ENCODE measurements around the gene CISH.

CISH gene

DNA sequence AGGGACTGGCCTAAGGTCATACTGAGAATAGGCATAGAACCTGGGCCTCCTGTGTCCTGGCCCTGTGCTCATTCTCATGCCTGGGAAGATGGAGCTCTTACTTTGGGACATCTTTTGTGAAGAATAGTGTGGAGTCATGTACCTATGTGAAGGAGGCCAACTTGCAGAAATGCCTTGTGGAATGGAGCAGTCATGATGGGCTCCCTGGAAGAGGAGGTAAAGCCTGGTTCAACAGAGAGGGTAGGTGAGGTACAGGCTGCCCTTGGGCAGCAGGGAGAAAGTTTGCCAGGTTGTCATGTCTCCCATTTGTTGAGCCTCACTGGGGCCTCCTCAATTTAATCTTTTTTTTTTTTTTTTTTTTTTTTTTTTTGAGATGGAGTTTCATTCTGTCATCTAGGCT, 23.5 kb upstream of the CISH start:
- no peak for DNase-seq

DNA sequence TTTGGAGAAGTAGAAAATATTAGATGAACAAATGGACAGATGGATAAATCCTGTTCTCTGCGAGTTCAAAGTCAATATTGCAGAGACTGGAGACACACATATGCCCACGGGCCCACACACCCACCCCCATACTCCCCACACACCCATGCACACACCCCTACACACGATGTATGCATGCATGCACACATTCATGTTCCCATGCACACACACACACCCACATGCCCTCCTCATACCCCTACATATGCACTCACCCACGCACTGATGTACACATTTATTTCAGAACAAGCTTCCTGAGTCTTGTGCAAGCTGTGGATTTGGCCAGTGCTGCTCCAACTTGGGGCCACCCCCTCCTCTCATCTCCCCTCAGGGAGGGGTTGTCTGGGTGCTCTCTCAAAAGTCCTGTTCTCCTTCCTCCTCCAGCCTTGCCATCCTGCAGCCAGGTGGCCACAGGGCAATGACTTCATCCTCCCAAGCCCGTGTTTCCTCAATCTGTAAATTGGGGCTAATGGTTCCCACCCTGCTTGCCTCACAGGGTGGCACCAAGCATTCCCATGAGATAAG, 21.7 kb upstream of the CISH start:
- no peak for DNase-seq

DNA sequence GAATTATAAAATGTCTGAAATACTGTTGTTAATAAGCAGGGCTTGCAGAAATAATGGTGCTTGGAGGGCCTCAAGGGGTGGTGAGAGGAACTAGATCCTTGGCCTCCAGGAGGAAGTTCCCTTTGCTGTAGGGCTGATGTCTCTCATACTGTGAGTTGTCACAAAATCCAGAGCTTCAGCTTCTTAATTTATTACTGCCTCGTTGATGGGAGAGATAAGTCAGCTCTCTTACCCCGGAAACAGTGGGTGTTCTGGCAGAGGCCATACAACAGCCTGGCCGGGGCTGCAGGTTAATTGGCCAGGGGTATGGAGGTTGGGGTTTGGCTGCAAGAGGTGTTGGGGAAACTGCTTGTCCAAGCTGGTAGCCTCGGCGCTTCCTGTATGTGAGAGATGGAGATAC, 20.9 kb upstream of the CISH start:
- DNase-seq, result no peak

DNA sequence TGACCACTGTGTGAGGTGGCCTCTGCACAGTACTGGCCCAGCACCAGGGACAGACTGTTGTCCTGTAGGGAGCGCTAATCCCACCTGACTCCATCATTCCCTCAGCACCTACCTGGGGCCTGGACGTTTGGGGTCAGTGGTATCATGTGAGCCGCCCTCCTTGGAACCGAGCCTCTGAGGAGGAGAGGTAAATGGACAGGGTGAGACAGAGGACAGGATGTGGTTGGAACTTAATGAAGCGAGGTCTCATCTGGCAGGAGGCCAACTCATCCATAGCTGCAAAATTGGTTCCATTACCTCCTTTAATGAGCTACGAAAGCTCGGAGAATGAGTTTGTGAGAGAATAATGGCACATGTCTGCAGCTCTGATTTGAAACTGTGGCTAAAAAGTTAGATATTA, 19.3 kb upstream of the CISH start:
- DNase-seq, result no peak

DNA sequence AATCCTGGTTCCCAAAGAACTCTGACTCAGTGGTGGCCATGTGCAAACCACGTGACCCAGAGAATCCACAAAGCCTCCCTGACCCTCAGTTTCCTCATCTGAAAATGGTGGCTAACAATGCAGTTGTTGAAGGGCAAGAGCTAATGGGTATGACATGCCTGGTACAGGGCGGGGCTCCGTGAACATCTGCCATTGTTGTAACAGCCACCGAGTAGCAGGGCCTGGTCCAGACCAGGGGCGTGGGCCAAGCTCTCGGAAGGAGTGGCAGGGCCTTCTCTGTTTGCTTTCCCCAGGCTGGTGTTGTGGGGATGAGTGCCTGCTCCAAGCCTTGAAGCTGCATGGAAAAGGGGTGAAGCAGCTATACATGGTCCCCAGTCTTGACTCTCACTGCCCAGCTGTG, 18.8 kb upstream of the CISH start:
- no peak for DNase-seq

DNA sequence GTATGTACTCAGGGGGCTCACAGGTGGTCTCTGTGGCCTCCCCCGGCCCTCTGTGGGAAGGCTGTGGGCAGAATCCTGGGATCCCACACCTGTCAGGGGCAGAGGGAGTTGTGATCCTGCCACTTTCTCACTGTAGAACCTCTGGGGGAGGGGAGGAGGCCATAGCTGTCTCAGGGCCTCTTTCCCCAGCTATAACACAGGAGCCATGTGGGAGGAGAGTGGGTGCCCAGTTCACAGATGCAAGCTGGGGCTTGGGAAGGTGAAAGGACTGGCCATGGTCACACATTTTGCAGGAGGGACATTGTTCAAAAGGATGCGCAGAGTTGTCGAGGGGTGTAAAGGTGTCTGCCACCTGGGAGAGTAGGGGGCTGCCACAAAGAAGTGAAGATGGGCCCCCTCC, 17.0 kb upstream of the CISH start:
- DNase-seq, result no peak

DNA sequence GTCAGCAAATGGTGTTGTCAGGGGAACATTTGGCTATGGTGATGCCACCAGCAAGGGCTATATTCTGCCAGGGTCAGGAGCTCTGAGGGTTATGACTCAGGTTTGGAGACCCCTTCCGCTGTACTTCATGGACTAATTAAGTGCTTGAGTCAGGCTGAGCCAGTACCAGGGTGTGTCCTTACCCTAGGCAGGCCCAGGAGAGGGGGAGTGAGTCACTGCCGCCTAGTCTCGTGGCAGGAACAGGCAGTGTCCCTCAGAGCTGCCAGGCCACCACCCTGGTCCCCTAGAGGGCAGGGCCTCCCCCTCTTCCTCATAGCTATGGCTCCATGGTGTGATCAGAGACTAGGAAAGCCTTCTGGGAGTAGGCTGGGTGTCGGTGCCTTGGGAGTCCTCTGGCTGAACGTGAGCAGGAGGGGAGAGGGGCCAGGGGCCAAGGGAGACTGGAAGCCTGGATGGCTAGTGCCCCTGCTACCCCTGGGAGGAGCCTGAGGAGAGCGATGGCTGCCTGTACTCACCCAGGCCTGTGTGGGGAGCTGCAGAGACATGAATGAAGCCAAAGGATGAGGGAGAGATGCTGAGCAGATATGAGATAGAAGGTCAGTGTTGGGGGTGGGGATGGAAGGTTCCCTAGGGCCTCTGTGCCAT, 16.0 kb upstream of the CISH start:
- DNase-seq, result peak; percentile 44

DNA sequence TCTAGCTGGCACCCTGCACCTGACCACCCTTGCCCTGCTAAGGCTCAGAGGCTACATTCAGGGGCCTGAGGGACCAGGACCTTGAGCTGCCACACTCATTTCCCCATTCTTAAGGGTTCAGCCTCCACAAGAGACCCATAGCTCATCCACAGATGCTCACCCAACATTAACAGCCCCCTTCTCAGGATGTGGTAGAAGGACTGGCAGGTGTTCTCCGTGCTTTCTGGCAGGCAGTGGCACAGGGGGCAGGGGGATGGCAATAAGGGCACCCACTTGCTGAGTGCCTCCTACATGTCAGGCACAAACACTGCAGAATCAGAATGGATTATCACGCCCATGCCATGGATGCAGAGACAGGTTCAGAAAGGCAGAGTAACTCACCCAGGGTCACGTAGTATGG, 14.8 kb upstream of the CISH start:
- no peak for DNase-seq

DNA sequence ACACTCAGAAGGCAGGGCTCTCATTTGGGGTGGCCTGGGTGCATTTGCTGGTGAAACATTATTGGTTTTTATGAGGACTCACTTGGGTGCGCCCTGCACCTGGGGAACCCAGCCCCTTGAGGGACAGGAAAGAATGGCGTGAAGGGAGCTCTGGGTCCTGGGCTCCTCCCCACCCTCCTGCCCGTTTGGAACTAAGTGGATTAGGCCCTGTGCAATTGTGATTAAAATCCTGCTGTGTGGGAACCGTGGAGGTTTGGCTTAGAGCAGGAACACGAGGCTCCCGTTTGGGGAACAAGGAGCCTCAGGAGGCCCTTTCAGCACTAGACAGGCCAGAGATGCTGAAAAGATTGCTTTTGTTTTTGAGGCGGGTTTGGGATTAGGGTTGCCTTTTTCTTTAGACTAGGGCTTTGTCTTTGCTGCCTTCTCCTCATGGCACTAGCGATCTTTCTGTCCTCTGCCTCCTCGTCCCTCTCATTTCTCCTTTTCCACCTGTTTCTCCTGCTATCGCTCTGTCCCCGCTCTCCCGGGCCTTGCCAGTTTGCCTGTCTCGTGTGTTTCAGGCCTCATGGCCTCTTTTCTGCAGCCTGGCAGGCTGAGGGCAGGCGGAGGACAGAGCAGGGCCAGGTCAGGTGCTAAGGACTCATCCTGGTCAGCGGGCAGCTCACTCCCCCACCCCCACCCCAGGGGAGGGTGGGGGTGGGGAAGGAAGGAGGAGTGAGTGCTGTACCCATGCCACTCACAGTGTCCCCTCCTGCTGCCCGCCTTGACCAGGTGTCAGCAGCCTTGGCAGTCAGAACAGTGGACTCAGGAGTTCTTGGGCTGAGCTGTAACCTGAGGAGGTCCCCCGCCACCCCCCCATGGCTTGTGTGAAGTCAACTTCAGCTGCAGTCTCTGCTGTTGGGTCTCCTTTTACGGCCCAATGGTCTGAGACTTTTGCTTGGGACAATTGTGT, 13.9 kb upstream of the CISH start:
- no peak for DNase-seq

DNA sequence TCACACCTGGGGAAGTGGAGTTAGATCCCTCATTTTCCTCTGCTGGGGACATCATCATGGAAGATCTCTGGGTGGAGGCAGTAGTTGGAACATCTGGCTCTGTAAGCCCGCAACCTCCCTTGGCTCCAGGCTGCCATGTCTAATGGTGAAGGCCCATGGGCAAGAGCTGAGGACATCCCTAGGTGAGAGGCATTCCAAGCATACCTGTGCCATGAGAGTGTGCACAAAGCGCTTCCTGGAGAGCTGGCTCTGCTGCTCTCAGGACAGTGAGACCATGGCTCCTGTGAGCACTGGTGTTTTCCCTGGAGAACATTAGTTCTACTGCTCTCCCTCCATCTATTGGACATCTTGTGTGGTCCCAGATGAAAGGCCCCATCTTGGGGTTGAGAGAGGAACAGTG, 13.1 kb upstream of the CISH start:
- no peak for DNase-seq

DNA sequence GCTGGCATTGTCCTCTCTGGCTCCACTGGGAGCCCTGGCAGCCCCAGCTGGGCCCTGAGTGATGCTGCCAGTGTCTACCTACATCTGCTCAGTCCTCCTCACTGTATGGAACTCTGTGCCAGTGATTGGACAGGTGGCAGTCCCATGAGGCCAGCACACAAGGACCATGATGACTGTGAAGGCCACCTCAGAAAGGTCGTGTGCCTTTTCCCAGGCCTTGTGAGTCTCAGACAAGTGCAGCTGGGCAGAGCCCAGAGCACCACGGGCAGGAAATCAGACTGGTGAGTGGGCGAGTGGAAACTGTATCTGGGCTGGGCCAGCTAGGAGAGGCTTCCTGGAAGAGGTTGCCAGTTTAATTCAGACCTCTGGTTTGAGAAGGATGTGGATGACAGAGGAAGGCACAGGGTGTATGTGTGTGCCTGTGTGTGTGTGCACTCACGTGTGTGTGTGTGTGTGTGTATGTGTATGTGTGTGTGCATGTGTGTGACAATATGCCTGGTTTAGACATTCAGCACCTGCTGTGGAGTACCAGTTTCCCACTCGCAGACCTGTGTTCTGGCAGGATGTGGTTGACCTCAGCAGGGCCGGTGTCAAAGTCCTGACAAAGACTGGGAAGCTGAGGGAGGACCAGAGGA, 12.4 kb upstream of the CISH start:
- no peak for DNase-seq

DNA sequence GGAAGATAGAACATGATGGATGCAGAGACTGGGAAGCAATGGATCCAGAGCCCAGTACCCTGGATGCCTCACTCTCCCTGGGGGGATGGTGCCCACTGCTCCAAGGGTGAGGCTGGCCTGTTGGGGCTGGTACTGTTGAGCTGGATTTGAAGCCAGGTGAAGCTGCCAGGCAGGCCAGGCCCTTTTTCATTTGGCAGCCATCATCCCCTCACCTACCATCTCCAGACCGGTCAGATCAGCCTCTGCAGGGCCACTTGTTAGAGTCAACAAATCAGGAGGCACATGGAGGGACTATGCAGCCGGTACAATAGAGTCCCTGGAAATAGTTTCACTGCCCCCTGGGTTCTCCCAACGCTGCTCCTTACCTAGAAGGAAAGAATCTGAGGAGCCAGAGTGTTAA, 11.3 kb upstream of the CISH start:
- DNase-seq, result no peak

DNA sequence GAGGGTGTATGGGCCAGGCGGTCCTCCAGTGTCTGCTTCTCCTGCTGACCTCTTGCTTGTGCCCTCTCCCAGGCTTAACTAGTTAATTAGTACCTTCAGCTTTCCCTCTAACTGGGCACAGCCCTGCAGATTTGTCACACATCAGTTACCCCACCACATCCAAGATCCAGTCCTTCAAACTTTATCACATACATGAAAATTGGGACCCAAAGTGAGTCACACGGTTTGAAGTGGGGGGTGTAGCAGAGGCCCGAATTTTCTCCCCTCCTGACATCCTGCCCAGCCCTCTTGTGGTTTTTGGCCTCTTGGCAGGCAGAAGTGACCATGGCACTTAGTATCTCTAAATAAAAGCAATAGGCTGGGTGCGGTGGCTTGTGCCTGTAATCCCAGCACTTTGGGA, 9.2 kb upstream of the CISH start:
- no peak for DNase-seq

DNA sequence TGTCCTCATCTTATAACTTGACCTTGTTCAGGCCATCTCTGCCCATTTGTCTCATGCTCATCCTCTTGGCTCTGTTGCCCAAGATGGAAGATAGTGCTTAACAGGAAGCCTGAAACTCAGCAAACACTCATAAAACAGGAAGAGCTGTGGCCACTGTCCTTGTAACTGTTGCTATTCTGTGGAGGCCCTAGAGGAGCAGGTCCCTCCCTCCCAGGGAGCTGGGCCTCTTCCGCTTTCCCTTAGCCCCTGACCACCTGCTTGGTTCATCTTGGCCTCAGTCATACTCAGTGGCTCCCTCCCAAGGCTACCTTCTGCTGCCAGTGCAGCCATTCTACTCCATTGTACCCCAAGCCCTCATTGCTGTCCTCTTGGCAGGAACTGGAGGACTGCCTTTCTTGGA, 8.8 kb upstream of the CISH start:
- DNase-seq, result no peak

DNA sequence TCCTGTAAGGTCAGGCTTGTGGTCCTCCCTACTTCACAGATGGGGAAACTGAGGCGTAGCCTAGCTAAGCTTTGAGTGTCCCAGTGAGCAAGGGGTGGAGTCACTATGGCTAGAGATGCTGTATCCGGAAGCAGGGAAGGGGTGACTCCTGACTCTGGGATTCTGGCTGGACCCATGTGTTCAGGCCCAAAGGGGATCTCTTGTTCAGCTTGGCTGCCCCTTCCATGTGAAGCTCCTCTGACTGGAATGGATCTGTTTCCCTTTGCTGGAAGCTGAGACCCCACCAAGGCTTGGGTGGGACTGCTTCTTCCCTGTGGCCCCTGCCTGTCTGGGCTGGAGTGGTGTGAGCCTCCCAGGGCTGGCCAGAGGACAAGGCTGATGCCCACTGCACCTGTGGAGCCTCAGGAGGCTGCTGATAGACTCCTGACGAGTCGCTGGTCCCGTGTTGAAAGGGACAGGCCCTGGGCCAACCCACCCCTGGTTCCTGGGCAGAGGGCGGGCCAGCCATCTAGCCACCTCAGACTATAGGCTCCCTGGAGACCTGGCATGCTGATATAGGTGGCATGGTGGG, 6.4 kb upstream of the CISH start:
- no peak for DNase-seq

DNA sequence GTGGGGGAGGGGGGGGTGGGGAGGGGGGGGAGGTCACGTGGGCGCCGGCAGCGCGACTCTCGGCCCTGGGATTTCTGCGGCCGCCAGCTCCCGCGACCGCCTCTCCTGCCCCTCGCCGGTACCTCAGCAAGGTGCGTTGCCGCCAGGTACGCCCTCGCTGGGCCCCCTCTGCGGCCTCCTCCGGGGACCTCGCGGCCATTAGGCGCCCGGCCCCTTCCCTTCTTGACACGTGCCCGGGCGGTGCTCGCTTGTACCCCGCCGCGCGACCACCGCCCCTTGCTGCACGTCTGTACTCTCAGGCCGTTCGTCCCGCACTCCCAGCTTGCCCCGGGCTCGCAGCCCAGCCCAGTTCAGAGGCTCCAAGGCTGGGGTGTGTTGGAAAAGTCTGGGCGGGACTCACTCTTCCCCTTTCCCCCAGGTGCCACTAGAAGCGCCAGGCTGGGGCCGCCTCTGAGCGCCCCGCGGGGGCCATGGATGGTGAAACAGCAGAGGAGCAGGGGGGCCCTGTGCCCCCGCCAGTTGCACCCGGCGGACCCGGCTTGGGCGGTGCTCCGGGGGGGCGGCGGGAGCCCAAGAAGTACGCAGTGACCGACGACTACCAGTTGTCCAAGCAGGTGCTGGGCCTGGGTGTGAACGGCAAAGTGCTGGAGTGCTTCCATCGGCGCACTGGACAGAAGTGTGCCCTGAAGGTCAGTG, 5.7 kb upstream of the CISH start, which contains the start of gene MAPKAPK3:
TSS of gene MAPKAPK3 (plus strand) at position 56 of the 696 bp plus-strand sequence. CDS start at position 471, 415 bp downstream.
- DNase-seq, result no peak

DNA sequence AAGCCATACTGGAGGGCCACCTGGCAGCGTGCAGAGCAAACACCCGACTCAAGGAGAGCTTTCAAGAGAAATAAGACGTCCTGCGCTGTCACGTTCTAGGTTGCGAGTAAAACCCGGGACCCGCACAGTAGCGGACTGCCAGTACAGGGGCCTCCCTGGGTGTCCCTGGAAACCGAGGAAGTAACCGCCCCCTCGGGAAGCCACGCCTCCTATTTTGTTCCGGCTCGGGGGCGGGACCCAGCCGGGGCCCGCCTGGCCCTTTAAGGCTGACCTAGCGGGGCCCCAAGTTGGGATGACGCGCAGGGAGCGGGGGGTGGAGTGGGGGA, 5.2 kb upstream of the CISH start:
- DNase-seq, result peak; percentile 60

DNA sequence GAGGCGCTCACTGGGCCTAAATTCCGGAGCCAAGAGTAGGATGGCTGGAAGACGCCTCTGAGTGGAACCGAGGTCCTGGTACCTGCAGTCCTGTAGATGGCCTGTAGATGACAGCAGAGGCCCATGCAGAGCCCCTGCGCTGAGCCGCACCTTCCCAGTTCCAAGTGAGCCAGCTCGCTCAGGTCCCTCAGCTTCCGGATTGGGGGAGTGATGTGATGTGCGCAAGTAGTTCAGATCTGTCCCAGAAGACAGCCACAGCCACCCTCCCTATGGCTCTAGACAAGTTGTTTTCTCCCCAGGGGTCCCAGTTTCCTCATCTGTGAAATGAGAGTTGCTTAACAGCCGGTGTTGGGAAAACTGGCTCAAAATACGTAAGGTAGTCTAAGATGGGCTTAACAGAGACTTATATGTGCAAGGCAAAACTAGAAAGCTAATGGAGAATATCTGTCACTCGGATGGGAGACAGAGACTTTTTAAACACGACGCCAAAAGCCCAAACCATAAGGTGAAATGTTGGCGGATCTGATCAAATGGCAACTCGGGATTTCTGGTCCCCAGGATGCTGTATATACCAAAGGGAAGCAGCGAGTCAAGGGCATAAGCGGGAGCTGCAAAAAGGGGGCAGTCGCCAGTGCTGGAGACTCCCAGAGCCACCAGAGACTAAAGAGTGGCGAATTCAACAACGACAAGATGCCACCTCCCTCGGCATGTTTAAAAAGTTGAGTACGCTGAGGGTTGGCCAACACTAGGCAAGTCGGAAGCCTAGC, 4.6 kb upstream of the CISH start:
- peak; percentile 60 for DNase-seq

DNA sequence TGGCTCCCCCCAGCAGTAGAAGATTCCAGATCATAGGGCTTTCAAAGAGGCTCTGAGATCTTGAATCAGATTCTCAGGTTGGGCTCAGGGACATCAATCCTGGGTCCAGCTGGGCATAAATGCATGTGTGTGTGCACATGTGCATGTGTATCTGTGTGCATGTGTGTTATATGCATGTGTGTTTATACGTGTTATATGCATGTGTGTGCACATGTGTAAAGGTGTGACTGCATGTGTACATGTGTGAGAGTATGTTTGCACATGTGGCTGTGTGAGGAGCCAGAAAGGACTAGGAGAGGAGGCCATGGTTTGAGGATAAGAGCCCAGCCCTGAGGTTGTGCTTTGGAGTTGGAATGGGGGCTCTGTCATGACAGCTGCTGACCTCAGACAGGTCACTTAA, 3.6 kb upstream of the CISH start:
- DNase-seq, result no peak

DNA sequence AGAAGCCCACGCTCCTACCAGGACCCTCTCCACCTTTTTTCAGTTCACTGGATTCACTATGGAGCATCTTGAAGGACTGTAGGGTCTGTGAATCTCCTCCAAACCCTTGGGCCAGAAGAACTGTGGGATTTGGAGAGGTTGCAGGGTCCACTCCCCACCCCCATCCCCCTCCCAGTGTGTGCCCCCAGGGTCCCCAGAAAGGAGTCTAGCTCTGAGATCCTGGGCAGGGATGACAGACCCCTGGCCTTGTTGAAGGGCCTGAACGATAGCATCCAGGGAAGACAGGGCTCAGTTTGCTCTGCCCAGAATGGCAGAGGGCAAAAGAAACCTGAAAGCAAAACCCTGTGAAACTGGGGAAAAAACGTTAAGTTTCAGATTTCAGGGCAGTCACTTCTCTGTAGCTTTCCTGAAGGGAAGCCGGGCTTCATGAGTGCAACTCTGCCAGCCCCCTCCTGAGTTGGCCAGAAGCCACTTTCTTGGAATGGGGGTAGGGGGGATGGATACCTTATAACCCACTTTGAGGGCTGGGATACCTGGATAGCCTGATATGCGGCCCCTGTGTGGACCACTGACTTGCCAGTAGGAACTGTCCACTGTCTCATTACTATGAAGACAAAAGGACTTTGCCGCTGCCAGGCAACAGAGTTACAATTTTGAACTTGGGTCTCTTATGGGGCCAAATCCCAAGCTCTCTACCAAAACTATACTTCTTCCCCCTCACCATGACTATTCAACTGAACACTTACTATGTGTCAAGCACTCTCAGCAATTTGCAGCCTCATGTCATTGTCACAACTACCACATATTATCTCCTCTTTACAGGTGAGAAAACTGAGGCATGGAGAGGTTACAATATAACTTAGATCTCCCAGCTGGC, 1.6 kb upstream of the CISH start:
- no peak for DNase-seq
